Activated gamma-delta T cell treated with Interleukin-2 at 50 U/mL for 16 hours (primary cell): ENCODE results near the gene PVALB.

ENCODE experiments used
- DNase-seq: peaks from one replicate; pipeline ENCODE4 v3.0.0-alpha.2; 2020

PVALB gene

DNA sequence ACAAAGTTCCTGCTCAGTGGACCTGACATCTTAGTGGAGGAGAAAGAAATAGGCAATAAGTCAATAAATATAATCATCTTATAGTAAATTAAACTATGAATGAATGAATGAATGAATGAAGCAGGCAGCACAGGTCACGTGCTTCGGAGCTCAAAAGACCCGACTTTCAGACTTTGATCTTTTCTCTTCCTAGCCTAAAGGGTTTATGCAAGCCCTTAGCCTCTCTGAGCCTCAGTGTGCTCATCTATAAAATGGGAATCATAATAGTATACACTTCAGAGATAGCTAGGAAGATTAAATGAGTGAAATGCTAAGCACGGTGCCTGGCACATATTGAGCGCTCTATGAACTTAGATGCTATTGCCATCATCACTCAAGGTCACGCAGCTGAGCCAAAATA, 7.5 kb downstream of the PVALB start:
- no peak for DNase-seq

DNA sequence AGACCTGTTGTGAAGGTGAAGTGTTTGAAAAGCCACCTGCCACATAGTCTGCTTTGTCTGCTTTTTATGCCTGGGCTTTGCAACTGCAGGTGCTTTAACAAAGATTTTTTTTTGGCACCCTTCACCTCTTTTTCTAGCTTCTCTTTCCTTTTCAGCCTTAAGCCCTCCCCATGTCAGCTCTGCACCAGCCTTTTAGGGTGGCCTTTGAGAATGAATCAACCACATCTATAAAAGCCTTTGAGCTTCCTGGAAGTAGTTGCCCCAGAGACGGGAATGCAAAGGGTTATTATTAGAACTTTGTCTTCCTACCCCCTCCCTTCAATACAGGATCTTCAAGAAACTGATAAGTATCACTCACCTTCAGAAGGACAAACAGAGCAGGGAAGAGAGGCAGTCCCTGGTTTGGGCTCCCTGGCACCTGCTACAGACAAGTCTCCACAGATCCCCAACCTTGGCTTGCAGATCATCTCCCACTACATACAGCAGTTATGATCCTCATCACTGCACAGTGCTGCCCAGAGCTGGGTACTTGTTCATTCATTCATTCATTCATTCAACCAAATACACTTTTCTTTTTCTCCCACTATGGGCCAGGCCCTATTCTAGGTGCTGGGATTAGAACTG, 8.0 kb downstream of the PVALB start:
- DNase-seq = no peak

DNA sequence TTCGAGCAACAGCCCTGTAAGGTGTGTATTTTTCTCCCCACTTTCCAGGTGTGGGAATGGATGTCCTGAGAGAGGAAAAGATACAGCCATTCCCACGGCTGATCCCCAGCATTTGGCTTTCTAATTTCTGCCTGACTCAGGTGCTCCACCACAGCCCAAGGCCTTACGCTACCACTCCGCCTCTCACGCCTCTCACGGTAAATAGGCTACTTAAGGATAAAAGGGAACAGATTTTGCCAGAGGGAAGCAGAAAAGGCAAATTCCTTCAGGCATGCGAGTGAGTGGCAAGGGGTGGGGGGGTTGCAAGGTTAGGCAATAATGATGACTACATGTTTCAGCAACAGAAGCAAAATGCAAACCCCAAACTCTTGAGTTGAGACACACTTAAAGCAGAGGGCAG, 9.2 kb downstream of the PVALB start:
- no peak for DNase-seq

DNA sequence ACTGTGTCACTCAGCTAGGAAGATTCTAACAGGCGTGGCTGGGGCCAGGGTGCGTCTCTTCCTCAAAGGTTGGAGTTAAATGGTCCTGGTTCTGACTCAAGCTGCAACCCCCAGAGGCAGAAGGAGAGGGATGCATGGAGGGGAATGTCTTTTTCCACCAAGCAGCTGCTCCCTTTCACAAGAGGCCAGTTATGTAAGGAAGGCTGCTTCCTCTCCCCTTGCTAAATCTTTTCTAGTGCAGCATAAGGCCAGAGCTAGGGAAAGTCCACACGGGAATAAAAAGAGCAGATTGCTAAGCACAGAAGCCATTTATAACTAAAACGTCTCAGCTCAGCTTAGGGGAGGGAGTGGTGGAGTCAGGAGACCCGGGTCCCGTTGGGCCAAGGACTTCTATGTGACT, 10.0 kb downstream of the PVALB start:
- no peak for DNase-seq

DNA sequence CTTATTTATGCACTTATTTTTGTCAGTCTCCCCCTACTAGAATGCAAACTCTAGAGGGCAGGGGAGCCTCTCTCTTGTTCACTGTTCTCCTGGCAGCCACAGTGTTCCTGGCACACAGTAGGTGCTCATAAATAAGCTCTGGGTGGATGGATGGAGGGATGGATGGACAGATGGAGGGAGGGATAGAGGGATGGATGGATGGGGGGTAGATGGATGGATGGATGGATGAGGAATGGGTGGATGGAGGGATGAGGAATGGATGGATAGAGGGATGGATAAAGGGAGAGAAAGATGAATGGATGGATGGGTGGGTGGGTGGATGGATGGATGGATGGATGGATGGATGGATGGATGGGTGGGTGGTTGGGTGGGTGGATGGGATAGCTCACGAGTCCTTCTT, 13.5 kb downstream of the PVALB start:
- no peak for DNase-seq

DNA sequence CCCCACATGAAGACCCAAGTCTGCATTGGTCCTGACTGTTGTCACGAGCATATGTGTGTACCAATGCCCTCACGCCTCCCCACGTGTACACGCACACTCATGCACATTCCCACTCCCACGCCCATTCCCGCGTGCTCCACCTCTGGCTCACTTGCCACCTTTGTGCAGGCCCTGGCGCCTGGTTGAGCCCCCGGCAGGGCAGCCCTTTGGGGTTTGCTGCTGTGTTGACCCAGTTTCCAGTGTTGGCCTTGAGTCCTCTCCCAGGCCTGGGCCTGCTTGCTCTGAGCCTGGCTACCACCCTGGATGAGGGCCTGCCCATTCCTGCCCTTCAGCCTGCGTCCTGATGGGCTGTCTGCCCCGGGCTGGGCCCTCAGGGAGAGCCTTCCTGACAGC, 18.2 kb downstream of the PVALB start:
- DNase-seq = no peak

DNA sequence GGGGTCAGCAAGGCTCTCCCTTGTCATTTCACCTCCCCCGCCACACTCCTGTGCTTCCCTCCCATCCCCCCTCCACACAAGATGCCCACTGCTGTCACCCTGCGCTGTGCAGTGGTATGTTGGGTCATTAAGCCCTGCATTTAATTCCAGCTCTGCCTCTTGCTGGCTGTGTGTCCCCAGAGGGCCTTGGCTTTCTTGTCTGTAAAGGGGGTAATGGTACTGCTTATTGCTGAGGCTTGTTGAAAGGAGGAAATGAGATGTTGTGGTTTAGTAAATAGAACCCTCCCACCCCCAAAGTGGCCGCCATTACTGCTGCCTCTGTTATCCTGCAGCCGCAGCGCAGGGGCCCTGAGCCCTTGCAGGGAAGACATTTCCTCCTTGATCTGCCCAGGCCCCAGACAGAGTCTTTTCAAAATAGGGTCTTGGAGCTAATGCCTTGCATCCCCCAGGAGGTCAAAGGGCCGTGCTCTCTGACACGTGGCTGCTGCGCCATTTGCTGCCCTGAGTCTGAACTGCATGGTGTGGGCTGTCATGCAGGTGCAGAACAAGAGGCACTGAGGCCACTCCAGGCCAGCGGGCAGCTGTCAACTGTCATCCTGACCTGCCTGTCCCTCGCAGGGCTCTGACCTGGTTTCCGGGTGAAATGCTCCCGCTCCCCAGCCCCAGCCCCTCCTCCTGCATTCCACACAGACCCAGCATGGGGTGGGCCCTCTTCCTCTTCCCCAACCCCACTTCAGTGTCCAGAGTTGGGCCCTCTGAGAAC, 18.7 kb downstream of the PVALB start:
- no peak for DNase-seq

DNA sequence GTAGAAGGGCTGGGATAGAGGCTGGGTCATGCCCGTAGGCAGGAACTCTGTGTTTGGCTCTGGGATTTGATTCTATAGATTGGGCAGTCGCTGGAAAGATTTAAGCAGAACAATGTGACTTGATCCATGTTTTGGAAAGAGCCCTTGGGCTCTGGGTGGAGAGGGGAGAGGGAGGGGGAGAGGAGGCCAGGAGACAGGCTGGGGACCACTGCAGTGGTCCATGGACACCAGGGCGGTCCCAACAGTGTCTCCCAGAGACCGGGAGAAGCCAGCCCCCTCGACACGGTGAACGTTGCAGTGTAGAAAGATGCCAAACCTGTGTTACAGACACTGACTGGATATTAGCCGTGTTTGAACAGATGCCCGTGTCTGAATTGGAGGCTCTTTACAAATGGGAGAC, 19.5 kb downstream of the PVALB start:
- DNase-seq = no peak

DNA sequence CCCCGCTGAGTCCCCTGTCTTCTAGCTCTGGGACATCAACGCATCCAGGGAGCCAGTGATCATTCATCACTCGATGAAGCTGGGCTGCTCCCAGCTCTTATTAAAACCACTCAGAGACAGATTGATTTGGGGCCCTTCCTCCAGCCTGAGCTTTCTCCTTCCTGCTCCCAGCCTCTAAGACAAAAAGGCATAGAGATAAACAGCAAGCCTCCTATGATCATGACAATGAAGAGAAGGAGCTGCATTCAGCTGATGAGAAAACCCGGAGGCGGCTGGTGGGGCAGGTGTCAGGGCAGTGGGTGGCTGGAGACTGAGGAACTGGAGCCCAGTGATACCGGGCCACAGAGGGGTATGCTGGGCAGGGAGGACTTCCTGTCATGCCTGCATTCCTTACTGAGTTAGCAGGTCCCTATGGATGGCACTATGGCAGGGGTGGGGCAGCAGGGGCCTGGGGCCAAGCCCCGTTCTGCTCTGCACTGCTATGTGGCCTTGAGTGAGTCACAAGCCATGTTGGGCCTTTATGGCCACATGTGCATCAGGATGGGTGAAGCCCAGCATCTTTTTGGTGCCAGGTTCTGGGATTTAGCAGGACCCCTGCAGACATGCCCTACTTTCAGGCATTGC, 20.2 kb downstream of the PVALB start:
- no peak for DNase-seq

DNA sequence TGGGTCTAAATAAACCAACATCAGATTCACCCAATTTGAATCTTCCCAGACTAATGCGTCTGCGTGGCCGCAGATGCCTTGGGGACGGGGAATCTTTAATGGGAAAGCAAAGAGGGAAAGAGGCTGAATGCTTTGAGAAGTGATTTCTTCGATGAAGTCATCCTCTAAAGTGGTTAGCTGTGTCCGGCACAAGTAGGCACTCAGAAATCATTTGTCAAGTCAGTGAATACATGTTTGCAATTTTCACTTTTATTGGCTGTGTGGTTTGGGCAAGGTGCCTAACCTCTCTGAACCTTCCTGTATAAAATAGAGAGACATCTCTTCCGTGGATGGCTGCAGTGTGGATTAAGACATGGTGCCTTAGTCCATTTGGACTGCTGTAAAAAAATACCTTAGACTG, 21.2 kb downstream of the PVALB start:
- DNase-seq = no peak

DNA sequence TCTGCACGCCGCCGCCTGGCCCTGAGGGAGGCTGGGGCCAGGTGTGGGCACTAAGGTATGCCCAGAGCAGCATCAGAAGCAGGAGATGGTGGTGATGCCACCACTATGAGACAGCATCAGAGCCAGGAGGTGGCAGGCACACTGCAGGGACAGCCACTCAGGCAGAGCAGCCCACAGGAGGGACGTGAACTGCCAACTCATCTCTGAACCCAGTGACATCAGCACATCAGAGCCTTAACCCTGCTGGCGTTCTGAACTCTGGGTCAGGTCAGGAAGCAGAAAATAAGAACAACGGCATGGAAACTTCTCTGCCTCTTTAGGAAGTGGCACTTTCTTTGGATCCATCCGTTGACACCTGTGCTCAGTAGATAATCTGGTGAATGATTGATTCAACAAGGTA, 26.2 kb downstream of the PVALB start:
- DNase-seq = no peak

DNA sequence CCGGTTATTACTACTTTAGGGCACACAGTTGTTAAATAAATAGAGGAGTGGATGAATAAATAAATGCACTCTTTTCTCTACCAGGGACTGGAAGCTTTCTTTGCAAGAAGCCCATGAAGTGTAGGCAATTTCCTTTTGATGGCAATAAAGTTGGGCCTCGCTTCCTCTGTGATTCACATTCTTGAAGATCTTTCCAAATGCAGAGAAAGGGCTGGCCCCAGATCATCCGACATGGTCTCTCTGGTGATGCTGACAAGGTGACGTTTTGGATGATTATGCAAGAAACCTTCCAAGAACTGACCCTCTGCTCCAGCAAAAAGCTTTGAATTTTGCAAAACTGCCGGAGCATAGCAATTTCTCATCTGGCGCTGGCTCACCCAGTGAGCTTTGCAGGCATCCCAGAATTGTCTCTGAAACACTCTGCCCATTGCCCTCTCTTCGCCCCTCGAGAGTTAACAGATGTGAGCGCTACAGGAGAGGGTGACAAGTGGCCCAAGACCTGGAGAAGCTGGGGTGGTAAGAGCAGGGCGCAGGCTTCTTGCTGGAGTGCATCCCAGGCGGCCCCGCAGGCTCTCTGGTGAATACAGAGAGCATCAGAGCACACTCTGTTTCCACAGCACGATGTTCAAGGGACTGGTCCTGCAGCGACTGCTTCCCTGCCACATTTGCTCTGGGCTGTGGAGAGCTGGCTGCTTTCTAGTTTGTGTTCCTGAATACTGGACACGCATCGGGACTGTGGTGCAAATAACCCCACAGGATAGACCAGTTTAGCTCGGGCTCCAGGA, 29.4 kb downstream of the PVALB start:
- no peak for DNase-seq

DNA sequence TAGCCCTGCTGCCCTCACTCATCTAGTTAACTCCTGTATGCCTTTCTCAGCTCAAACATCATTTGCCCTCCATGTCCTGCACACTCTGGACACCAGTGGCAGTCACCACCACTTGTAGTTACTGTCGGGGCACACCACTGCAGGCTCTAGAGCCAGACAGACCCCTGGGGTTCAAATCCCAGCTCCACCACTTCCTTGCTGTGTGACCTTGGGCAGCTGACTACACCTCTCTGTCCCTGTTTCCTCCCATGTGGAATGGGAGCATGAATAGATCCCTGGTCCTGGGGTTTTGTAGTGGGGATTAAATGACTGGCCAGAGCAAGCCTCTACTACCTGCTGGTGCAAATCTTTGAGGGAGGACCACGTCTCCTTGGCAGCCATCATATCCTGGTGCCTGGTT, 33.1 kb downstream of the PVALB start:
- DNase-seq = no peak

DNA sequence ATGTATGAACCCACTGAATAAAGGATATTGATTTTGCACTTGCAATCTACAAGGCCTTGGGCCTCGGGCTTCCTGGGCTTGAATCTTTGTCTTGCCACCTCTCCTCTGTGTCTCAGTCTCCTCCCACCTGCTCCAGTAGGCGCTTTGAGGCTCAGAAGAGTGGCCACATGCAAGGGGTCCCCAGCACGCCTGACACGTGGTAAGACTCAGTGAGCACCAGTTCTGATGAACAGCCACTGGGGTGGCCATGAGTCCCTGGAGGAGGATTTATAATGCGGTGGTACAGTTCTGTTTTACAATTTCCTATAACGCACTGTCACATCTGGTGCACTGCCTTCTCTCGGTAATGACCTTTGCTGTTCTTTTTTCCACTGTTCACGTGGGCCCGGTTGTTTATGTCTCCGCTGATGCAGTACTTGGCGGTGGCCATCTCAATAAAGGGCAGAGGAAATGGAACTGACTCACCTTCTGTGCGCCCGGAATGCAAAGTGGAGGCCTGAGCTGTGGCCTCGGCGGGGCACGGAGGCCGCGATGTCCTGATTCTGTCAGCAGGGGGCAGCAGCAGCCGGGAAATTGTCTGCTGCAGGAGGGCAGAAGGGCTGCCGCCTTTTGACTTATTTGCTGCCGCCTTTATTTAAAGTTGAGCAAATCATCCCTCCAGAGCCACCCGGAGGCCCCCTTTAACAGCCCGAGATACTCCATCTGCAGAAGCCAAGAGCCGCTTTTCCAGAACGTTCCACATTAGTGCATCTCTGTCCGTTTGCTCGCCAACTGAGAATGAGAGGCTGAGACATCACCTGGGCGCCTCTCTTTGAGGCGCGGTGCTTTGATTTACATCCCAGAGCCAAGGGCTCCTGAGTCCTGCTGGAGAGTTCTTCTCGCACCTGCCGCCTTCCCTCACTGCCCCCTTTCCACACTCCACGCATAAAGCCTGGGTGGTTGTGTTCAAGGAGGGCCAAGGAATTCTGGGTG, 34.9 kb downstream of the PVALB start:
- DNase-seq = peak; percentile 90

DNA sequence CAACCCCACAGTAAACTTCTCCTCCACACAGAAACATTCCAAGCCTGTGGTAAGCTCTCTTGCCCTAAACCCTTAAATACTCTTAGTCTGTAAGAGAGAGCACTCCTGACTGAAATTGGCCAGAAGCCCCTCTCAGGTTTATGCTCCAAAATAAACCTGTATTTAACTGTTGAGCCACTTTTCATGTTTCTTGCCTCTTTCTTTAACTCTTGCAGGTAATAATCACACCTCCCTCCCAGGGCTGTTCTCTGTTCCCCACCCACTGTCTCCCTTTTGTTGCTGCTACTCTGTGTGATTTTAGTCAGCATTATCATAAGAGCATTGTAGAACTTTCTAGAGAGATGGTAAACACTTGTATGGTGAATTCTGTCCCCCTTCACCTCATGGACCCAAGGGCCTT, 38.8 kb downstream of the PVALB start:
- no peak for DNase-seq

DNA sequence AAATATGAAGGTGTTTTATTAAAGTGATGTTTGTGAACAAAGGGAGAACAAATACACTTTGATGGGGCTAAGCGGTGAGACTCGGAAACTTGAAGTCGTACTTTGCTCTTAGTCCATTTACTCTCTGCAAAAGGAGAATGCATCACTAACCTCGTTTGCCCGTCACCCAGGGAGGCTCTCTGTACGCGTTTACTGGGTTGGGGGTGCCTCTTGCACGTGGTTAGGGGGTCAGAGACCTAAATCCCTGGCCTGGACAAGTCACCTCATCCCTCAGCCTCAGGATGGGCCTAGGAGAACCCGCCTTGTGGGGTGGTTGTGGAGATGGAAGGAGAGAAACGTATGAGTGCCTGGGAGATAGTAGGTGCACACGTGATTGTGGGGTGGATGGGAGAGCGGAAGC, 40.1 kb downstream of the PVALB start:
- DNase-seq = no peak

DNA sequence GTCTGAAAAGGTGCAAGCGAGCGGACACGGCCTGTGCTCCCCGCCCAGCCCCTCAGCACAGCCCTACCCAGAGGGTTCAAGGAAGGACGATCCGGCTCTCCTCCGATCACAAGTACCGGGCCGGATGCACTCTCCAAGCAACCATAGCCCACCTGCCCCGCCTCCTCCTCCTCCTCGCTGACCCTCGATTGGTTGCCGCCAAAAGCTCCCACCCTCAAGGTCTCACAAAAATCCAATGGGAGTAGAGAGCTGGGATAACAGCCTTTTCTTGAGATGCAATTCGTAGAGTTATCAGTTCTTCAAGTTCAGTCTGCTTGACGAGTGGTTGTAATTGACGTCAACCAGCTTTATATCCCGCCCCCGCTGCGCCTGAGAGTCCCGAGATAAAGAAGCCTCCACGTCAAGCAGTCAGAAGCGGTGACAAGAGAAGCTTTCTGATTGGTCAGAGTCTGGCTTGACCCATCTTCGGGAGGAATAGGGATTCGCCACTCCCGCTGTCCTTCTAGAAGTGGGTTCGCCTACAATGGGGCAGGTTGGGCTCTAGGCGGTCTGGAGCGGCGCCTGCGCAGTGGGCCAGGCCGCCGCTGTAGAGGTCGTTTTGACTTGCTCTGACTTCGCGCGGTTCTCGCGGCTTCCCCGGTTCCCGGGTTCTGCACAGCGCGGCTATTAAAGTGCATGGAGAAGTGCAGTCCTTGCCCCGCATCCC, 40.7 kb downstream of the PVALB start, which contains the start of gene IFT27:
TSS of gene IFT27 (minus strand) at position 156 of the 706 bp plus-strand sequence. CDS start 412 bp downstream, outside the sequence.
- DNase-seq = peak; percentile 96

DNA sequence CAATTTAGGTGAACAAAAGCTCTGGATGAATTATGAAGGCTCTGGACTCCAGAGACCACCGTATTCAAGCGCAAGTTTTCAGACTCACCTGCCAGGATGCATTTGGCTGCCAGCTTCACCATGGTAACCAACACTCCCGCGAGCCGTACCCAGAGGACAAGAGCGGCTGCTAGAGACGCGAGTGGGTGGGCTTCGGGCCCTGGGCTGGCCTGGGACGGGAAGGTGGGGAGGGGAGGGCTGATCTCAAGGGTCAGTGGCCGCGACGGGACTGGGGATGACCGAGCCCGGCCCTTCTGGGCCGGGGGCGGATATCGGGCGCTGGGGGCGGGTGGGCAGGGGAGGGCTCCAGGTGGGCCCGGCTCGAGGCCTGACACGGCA, 41.3 kb downstream of the PVALB start:
- DNase-seq = peak; percentile 31

DNA sequence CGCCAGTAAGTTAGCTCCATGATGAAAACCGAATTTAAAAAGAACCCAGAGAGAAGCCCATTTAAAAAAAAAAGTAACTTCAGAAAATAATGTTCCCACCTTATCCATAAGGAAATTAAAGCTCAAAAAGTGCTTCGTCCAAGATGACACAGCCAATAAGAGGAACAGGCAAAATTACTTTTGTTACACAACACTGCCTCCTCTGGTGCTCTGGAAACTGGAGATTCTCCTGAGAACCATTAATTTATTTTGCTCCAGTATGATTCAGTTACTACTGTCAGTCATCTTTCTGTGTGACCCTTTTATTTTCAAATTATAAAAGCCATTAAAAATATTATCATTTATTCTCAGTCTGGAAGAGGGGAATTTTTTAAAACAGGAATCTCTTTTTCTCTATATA, 42.9 kb downstream of the PVALB start:
- no peak for DNase-seq

DNA sequence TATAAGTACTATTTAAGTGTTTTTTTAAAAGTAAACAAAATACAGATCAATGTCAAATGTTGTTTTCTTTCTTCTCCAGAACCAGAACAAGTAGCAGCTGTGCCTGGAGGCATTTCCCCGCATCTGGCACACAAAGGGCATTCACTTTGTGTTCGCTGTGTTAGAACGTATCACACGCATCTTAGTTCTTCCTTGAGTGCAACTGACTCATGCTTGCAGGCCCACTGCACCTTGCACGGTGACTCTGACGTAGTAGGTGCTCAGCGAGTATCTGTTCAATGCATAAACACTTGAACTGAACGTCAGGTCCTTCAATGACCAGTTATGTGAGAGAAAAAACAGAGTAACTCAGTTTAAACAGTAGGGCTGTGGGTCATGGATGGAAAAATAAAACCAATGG, 44.4 kb downstream of the PVALB start:
- no peak for DNase-seq

DNA sequence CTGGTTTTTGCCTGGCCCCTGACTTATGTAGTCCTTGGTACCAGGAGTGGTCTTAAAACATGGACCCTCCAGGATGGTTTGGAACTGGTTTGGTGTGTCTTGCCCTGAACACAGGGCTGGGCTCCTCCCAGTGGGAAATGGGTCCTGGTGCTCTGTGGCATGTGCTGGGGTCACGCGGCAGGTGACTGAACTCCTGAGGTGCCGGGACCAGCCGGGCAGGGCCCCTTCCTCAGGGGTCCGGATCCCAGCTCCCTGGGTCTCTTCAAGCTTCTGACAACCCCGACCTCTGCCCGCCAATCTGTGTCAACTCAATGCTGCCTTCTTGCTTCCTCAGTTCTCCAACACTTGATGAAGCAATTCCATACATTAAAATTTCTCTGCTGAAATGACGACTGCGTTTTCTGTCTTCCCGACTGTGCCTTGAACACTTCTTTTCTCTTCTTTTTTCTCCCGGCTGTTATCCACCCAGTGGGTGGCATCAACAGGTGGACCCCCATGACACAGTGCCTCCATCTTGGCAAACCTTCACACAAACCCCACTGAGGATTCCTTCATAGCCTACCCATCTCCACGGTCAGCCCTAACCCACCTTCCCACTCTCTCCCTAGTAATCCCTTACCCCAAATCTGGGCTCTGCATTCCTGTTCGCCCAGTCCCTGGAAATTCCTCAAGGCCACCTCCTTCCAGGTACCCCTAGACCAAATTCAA, 45.3 kb downstream of the PVALB start:
- no peak for DNase-seq
